GM23248 (cell line): Measurements from ENCODE around the gene LRMDA. TPM values are rescaled to one million over a fixed set of nuclear protein-coding genes. Genes with fewer than 3 reads are reported as not detected.

ENCODE experiments used
- DNase-seq: peaks from one replicate; pipeline ENCODE4 v3.0.0-alpha.2; 2015
- H2AFZ ChIP-seq: fragments of 200-600 bp; sonication (generic); 2 replicates; pipeline ENCODE4 v1.6.1; 2016; ENCODE audit warnings: antibody characterized with exemption
- H3F3A ChIP-seq: fragments of 200-600 bp; sonication (generic); 2 replicates; pipeline ENCODE4 v1.6.1; 2016; ENCODE audit warnings: mild to moderate bottlenecking, antibody characterized with exemption, mixed run types; ENCODE audit not compliant: insufficient read depth
- H3K27ac ChIP-seq: fragments of 200-600 bp; sonication (generic); 2 replicates; pipeline ENCODE4 v1.5.1; 2016; ENCODE audit warnings: mild to moderate bottlenecking
- H3K27me3 ChIP-seq: fragments of 200-600 bp; sonication (generic); replicated peaks from 2 replicates; pipeline ENCODE4 v1.6.1; 2016; ENCODE audit warnings: mild to moderate bottlenecking; ENCODE audit not compliant: insufficient read depth
- H3K36me3 ChIP-seq: fragments of 200-600 bp; sonication (generic); 2 replicates; pipeline ENCODE4 v1.6.1; 2016; ENCODE audit warnings: low read depth, mild to moderate bottlenecking
- H3K4me1 ChIP-seq: fragments of 200-600 bp; sonication (generic); 2 replicates; pipeline ENCODE4 v1.6.1; 2016; ENCODE audit warnings: mild to moderate bottlenecking; ENCODE audit not compliant: insufficient read depth
- H3K4me2 ChIP-seq: fragments of 200-600 bp; sonication (generic); one replicate; pipeline ENCODE4 v1.6.1; 2016; ENCODE audit warnings: mild to moderate bottlenecking; ENCODE audit not compliant: unreplicated experiment
- H3K4me3 ChIP-seq: fragments of 200-600 bp; sonication (generic); 2 replicates; pipeline ENCODE4 v1.5.1; 2016; ENCODE audit warnings: mild to moderate bottlenecking
- H3K79me2 ChIP-seq: fragments of 200-600 bp; sonication (generic); 2 replicates; pipeline ENCODE4 v1.6.1; 2016; ENCODE audit warnings: mild to moderate bottlenecking; ENCODE audit not compliant: insufficient read depth
- H3K9ac ChIP-seq: fragments of 200-600 bp; sonication (generic); 2 replicates; pipeline ENCODE4 v1.6.1; 2016; ENCODE audit warnings: mild to moderate bottlenecking
- H3K9me2 ChIP-seq: fragments of 200-600 bp; sonication (generic); 2 replicates; pipeline ENCODE4 v1.6.1; 2016; ENCODE audit warnings: mixed run types, mild to moderate bottlenecking, moderate library complexity; ENCODE audit not compliant: insufficient read depth
- H3K9me3 ChIP-seq: fragments of 200-600 bp; sonication (generic); one replicate; pipeline ENCODE4 v1.6.1; 2017; ENCODE audit warnings: low read depth
- H4K20me1 ChIP-seq: fragments of 200-600 bp; sonication (generic); 2 replicates; pipeline ENCODE4 v1.6.0; 2016; ENCODE audit not compliant: insufficient read depth
- EZH2 ChIP-seq: fragments of 200-600 bp; sonication (generic); IDR thresholded peaks from 2 replicates; pipeline ENCODE4 v1.6.1; 2018; ENCODE audit warnings: antibody characterized with exemption, mild to moderate bottlenecking; ENCODE audit not compliant: insufficient read depth, poor library complexity, severe bottlenecking
- EZH2phosphoT487 ChIP-seq: fragments of 200-600 bp; sonication (generic); IDR thresholded peaks from 2 replicates; pipeline ENCODE4 v1.6.1; 2018; ENCODE audit warnings: antibody characterized with exemption, moderate library complexity, mild to moderate bottlenecking, low read depth; ENCODE audit not compliant: insufficient read depth
- WGBS, 2 experiments: methylation state at CpG; one replicate each; pipeline ENCODE4 v1.1.6; 2015 to 2017; ENCODE audit warnings: low lambda C conversion rate in 2 of 2, low coverage in 1 of 2; ENCODE audit errors: missing lambda C conversion rate in 2 of 2; 5-methylcytosine and 5-hydroxymethylcytosine counted together
- in situ Hi-C: fragments of 300-500 bp; cut with MboI; formaldehyde crosslinking; loops from 2 replicates; pipeline ENCODE4 v1.15.0; 2020
- polyA plus RNA-seq: library from polyadenylated mRNA; unstranded; fragments of >200 nt; fragmentation: Nextera tagmentation; extraction: Ambion mirVana; gene quantifications from 2 replicates; pipeline ENCODE4 v1.2.1, GENCODE V29; 2016
- total RNA-seq: library from RNA; depleted of rRNA; stranded (reverse); fragments of >200 nt; shearing (Covaris generic); gene quantifications from 2 replicates; pipeline ENCODE4 v1.2.3, GENCODE V29; 2014

LRMDA gene
- total and polyA plus RNA-seq, 2 experiments from 2014 or later: 2.6 TPM; not detected in 1

DNA sequence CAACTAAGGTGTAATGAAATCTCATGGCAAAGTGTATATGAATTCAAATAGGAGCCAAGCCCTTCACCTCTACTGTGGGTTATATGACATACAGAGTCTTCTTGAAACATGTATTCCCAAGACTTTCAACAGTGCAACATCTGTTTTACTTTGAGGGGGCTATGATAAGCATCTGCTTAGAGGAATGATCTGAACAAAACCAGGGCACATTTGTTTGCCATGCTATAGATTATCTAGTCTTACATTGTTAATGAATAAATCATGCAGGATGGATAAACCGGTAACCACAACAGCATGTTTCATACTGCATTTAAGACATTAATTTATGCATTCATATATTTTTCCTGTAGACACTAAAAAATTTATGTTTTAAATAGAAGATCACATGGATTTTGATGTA, 1021.9 kb downstream of the LRMDA start:
- H3K79me2 ChIP-seq: no peaks in the 10 kb centered on the region
- no peak overlapping the region for H3K9ac ChIP-seq
- no peak overlapping the region for H2AFZ ChIP-seq
- H3K27ac ChIP-seq: no peak overlapping the region
- no peak for DNase-seq
- no peak overlapping the region for H3K4me3 ChIP-seq
- H3K27me3 ChIP-seq: no peaks in the 10 kb centered on the region
- 92 to 93% methylated on average over 1 of the region's 1 CpG for WGBS, 2 experiments
- no peaks in the 10 kb centered on the region for H4K20me1 ChIP-seq
- H3F3A ChIP-seq: no peaks in the 10 kb centered on the region
- peak overlapping the region; percentile 34 for H3K4me2 ChIP-seq
- TF ChIP-seq EZH2phosphoT487: no peak
- no peak for TF ChIP-seq EZH2
- no peaks in the 10 kb centered on the region for H3K9me3 ChIP-seq
- in situ Hi-C loops: no loop called here
- no peaks in the 10 kb centered on the region for H3K9me2 ChIP-seq
- H3K4me1 ChIP-seq: peaks cover 18% of the 10 kb centered on the region
- no peaks in the 10 kb centered on the region for H3K36me3 ChIP-seq

DNA sequence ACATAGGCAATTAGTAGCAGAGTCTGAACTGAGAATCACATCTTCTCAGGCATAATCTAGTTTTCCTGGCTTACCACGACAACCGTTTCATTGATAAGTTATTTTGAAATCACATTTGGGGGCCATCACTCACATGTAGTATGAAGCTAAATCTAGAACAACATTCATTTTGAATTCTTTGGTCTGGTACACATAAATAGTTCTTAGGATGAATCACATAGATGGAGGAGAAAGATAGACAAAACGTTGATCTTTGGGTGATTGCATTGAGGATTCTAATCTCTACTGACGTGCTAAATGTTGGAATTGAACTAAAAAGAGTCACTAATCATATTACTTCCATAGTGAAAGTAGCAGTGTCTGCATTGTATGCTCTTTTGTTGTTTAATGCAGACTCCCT, 1022.6 kb downstream of the LRMDA start:
- no peaks in the 10 kb centered on the region for H4K20me1 ChIP-seq
- H3K4me2 ChIP-seq: peak overlapping the region; percentile 34
- WGBS, 2 experiments: 24 to 29% methylated on average over 4 of the region's 4 CpGs
- H3K9me2 ChIP-seq: no peaks in the 10 kb centered on the region
- peaks cover 18% of the 10 kb centered on the region for H3K4me1 ChIP-seq
- H3K27ac ChIP-seq: no peak overlapping the region
- peak overlapping the region; percentile 25; the same call in 1 of the 2 replicates for H3K4me3 ChIP-seq
- no peaks in the 10 kb centered on the region for H3K79me2 ChIP-seq
- TF ChIP-seq EZH2phosphoT487 (no peak), EZH2 (no peak)
- no peaks in the 10 kb centered on the region for H3K27me3 ChIP-seq
- no peaks in the 10 kb centered on the region for H3K9me3 ChIP-seq
- no peaks in the 10 kb centered on the region for H3F3A ChIP-seq
- H3K36me3 ChIP-seq: no peaks in the 10 kb centered on the region
- H3K9ac ChIP-seq: no peak overlapping the region
- peak overlapping the region; percentile 59 for H2AFZ ChIP-seq
- in situ Hi-C loops: no loop called here
- peak; percentile 34 for DNase-seq

DNA sequence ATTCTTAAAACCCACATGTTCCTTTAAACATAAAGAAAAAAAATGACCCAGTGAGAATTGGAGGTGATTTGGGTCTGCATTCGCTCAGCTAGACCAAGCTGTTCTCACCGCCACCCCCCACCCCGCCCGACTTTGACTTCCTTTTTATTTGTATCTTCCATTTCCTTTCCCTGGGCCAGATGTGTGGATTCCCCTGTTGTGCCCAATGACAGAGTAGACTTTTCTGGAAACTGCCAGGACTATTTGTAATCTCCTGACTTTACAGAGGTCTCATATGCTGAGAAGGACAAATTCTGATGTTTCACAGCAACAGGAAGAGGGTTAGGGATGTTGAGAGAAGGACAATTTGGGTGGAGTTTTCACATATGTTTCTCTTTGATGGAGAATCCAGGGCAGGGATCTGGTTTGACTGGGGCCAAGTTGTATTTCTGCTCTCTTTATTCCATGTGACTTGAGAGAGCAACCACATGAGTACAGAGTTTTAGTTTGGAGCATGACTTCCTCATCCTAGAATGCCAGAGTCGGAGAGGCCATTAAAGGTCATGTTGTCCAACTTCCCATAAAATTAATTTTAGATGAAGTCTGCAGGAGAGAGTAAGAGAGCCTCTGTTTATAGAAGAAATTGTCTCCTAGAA, 1023.2 kb downstream of the LRMDA start:
- Histone ChIP-seq H3K27ac (no peak overlapping the region), H4K20me1 (no peaks in the 10 kb centered on the region), H3K9ac (no peak overlapping the region), H3K4me3 (peak overlapping the region; percentile 25; the same call in 1 of the 2 replicates), H3K4me2 (peak overlapping the region; percentile 34), H3K9me3 (no peaks in the 10 kb centered on the region), H3K9me2 (no peaks in the 10 kb centered on the region), H3K79me2 (no peaks in the 10 kb centered on the region), H3F3A (no peaks in the 10 kb centered on the region), H3K27me3 (no peaks in the 10 kb centered on the region), H2AFZ (peak overlapping the region; percentile 59), H3K4me1 (peaks cover 18% of the 10 kb centered on the region), H3K36me3 (no peaks in the 10 kb centered on the region)
- in situ Hi-C loops: no loop called here
- DNase-seq: no peak
- WGBS, 2 experiments: 21% methylated on average over 5 of the region's 5 CpGs
- no peak for TF ChIP-seq EZH2phosphoT487
- no peak for TF ChIP-seq EZH2

GRCh38 chr10:76456197-76456596, 1024.8 kb downstream of the LRMDA start:
- peak; percentile 24 for DNase-seq
- Histone ChIP-seq H3K9me2 (no peaks in the 10 kb centered on the region), H4K20me1 (no peaks in the 10 kb centered on the region), H3K79me2 (no peaks in the 10 kb centered on the region), H3K9ac (no peak overlapping the region), H3F3A (no peaks in the 10 kb centered on the region), H3K4me2 (no peak overlapping the region), H2AFZ (no peak overlapping the region), H3K9me3 (no peaks in the 10 kb centered on the region), H3K4me1 (peaks cover 18% of the 10 kb centered on the region), H3K27me3 (no peaks in the 10 kb centered on the region), H3K27ac (no peak overlapping the region), H3K4me3 (no peak overlapping the region), H3K36me3 (no peaks in the 10 kb centered on the region)
- WGBS, 2 experiments: 28 to 57% methylated on average over 1 of the region's 1 CpG
- TF ChIP-seq EZH2 (no peak), EZH2phosphoT487 (no peak)
- in situ Hi-C loops: no loop called here
